GM21529 (cell line): ENCODE data around the gene XYLT1.

Experiments
- ATAC-seq: cut with Tn5 transposase; IDR thresholded peaks from one replicate; pipeline ENCODE4 v1.9.1; 2021; ENCODE audit not compliant: unreplicated experiment

Gene XYLT1

DNA sequence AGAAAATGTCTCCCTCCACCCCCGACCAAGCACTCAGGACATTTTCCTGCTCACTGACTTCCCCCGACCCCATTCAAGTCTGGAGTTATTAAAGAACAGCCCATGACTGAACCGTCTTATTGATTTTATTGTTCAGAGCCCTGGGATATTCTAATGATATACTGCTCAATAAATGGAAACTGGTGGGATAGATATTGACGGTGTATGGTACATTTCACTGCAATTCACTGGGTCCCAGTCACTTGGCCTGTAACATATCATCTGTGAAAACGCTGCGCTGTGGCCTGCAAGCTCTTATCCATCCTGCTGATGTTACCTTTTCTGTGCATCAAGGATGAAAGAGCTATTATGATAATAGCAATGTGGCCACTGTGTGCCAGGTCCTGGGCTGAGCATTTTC is 258.2 kb downstream of the XYLT1 start:
- no peak for ATAC-seq

DNA sequence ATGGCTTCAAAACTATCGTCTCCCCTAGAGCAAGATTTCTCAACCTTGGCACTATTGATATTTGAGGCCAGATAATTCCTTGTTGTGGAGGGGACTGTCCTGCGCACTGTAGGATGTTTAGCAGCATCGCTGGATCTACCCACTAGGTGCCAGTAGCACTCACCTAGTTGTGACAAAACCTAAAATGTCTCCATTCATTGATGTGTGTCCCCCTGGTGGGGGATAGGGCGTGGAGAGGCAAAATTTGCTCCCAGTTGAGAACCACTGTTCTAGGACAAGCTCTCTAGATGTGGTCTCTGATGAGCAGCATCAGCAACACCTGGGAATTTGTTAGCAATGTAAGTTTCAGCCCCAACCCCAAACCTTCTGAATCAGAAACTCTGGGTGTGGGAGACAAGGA is 259.0 kb downstream of the XYLT1 start:
- ATAC-seq: no peak

DNA sequence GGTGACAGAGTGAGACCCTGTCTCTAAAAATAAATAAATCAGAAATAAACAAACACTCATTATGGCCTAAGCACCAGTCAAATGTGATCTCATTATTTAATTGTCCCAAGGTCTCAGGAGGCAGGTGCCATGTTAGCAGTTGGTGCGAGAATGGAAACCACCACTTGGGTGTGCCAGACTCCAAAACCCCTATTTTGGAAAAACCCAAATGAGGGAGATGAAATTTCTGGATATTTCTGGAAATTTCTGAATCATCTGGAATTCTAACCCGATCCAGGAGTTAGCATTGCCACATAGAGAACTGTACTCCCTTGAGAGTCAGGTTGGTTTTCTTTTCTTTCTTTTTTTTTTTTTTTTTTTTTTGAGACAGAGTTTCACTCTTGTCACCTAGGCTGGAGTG is 264.0 kb downstream of the XYLT1 start:
- ATAC-seq: no peak

DNA sequence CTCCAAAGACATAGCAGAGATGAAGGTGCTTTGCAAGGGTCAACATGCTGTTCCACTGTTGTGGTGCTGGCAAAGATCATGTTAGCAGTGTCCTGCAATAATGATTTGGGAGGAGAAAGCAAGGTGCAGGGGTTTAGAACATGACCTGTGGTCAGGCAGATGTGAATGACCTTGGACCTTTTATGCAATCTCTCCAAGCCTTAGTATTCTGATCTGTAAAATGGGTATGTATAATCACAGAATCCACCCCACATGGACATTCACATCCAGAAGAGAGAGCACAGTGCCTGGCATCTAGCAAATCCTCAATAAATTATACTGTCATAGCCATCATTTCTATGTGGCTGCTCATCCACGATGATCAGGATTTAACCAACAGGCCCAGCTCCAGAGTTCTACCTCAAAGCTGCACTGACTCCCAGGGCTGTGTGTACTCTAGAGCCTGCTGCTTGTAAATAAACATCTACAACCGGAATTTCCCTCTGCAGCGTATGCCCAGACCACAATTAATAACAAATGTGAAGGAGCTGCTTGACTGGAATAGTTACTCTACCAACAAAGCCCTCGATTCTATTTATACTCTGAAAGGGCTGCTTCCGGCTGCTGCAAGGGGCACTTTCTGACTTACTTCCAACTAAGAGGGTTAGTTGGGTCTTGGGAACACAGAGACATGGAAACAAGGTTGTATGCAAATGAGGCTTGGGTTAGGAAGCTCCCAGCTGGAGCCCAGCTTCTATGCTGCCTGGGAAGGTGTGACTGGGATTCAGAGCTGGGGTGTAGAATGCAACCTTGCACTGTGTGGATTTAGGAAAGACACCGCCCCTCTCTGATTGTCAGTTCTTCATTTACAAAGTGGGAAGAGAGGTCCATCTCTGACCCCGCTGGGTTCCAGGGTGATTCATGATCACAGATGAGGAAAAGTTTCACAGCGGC is 265.2 kb downstream of the XYLT1 start:
- no peak for ATAC-seq

DNA sequence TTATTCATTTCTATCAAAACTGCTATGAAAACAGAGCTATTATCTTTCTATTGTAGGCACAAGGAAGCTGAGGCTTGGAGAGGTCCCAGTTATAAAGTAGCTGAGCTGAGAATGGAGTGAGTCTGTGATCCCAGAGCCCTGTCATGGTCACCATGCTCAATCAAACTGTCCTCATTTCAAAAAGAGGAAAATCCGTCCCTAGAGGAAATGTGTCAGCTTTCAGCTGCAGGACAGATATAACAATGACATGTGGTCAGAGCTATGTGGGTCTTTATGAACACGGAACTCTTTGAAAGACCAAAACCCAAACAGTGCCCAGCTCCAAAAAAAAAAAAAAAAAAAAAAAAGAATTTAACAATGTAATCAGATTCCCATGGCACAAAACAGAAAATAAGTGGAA is 266.1 kb downstream of the XYLT1 start:
- ATAC-seq: no peak

DNA sequence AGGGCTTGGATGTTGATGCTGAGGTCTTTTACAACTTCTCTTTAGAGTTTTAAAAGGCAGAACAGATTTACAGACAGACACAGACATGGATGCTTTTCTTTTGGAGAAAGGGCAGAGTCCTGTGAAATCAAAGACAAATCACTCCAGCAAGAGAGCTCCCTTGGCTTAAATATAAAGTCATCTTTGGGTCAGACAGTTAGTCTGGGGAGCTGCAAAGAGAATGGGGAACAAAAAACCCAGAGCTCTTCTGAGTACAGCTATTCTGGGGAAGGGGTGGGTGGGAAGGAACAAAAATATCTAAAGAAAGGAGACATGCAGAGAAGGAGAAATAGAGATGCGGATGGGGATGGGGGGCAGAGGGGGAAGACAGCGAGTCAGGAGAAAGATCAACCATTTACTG is 266.6 kb downstream of the XYLT1 start:
- ATAC-seq: no peak

DNA sequence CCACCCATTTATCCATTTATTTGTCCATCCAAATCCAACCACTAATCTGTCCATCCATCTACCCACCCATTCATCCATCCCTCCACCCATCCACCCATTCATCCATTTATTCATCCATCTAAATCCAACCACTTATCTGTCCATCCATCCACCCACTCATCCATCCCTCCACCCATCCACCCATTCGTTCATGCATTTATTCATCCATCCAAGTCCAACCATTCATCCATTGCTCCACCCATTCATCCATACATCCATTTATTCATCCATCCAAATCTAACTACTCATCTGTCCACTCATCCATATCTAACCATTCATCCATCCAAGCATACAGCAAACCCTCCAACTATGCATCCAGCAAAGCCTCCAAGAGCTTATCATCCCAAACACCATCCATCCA is 267.3 kb downstream of the XYLT1 start:
- ATAC-seq: no peak

DNA sequence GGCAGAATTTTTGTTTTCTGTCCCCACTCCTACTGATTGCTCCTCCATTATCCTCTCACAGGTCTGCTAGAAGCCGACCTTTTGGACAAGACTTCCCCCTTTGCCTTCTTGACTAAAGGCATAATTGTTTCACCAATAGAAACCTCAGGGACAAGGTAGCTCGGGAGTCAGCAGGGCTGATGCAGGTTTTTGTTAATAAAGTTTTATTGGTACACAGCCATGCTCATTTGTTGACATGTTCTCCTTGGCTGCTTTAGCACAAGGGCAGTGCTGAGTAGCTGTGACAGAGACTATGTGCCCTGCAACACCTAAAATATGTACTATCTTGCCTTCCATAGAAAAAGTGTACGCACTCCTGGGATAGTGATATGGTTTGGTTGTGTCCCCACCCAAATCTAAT is 271.6 kb downstream of the XYLT1 start:
- ATAC-seq: no peak

DNA sequence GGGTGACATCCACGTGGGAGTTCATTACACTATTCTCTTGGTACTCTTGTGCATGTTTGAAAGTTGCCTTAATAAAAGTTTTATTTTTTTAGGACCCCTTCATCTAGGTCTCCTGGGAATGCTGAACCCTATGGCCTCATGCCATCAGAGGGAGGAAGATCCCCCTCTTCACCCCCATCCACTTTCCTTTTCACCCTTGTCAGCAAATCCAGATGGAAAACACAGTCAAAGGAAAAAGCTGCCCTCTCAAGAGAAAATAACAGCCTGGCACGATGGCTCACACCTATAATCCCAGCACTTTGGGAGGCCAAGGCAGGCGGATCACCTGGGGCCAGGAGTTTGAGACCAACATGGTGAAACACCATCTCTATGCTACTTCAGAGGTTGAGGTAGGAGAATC is 274.2 kb downstream of the XYLT1 start:
- no peak for ATAC-seq

DNA sequence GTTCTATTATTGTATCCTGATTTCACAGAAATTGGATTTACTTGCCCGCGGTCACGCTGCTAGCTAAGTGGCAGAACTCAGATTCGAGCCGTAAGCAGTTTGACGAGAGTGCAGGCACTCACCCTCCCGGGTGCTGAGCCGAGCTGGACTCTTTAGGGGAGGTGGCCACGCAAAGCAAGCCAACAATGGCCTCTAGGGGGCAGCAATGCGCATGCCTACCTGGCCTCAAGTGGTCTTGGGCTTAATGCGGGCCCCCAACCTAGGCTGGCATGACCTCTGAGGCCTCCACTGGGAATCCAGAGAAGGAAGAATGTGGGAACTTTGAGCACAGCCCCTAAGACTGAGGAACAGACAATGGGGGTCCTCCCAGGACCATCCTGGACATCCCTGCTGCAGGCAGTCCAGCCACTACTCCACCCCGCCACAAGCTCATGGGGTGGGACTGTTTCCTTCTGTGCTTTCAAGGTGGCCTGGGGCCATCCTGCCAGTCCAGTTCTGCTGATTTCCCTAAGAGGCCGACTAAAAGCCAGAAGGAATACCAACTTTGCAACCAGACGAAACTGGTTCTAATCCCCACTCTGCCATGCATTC is 276.5 kb downstream of the XYLT1 start:
- no peak for ATAC-seq

DNA sequence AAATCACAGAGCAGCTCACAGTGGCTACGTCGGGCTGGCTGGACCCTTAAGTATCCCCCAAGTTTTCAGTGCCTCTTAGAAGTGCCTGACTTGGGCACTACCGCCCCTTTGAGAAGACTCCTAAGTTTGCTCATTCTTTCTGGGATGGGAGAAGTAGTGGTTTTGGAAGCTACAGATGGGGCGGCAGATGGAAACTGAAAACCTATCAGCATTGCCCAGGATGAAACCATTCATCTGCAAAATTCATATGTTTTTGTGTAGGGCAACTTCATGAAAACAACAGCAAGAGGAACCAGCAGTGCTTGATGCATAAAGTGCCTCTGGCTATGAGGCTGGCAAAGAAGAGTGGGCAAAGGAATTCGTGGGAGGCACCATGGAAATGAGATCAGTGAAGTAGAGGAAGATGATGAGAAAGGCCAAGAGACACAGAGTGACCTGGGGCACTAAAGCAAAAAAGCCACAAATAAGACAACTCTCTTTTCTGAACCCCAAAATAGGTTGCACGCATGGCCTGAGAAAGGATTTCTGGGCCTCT is 277.1 kb downstream of the XYLT1 start:
- ATAC-seq: no peak

DNA sequence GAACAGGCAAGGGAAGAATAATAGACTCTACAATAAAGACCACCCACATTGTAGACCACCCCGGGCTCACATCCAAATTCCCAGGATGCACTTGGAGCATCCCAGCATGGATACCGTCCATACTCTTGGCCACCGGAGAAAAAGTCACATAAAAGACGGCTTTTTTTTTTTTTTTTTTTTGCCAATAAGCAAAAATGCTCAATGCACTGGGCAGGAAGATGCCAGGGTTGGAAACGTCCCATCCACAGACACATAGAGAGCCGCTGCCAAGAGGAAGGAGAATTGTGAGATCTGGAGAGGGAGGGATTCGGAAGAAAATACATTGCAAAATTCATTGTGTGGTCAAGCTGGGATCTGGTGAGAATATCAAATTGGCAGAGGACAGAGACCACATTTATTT is 286.7 kb downstream of the XYLT1 start:
- no peak for ATAC-seq

DNA sequence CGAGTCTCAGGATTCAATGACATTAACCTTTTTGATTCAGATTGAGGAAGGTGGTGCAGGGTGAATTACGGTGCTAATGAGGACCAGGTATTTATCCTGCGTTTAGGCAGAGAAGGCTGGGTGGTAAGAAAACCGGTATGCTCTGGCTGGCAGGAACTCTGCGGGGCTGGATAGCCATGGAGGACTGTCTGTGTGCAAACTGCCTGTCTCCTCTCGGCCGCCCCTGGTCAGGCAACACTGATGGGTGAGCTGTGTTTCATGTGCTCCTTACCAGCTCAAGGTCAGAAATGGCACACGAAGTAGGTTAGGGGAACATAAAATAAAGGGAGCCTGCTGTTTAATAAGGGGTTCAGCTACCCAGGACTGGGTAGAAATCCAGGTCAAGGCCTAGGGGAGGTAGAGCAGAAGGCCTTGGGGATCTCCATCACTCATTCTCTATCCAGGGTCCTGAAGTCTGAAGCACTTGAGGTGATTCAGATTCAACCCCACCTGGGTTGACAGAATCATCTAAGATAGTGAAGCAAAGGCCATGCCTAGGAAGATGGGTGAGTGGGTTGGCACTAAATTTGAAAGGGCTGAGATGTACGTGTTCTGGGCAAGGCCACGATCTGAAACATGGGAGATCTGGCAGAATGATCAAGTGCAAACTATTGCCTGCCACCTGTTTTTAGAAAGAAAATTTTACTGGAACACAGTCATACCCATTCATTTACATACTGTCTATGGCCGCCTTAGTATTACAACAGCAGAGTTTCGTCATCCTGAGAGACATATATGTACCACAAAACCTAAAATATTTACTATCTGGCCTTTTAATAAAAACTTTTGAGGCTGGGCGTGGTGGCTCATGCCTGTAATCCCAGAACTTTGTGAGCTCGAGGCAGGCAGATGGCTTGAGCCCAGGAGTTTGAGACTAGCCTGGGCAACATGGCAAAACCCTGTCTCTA is 292.5 kb downstream of the XYLT1 start:
- no peak for ATAC-seq

DNA sequence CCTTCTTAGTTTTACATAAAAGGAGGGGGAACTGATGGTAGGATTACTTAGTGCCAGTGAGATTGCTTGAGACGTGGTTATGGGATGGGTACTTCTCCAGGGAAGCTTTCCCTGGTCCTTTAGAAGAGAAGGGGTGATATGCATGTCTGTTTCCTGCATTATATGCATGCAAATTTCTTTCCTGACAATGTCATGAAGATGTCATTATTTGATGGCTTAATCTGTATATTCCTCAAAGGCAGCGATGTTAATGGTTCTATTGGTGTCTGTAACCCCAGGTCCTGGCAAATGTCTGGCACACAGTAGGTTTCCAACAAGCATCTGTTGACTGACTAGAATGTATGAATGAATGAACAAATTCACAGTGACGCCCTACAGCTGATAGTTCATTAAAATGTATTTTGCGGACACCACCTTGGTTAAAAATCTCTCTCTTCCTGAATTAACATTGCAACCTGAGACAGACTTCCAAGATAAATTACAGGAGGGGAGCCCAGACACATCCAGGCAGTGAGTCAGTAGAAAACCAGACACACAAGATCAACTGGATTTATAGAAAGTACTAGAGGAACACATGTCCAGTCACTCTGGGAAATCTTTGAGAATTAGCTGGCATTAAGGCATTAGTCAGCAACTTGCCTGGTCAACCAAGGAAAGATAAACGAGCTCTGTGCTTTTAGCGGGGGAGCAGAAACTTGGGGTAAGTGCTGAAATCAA is 293.4 kb downstream of the XYLT1 start:
- no peak for ATAC-seq

DNA sequence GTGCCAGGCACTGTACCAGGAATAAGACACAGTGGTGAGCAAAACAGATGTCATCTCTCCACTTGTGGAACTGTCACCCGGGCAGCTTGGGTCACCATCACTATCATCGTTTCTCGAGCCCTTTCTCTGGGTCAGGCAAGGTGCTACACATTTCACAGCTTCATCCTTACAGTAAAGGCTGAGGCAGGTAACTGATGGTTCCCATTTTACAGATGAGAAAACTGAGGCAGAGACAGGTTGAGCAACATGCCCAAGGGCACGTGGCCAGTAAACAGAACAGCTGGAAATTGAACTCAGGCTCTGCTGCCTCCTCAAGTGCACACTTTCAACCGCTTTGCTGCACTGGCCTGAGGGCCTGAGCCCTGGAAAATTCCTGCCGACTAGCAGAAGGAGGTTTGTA is 294.6 kb downstream of the XYLT1 start:
- no peak for ATAC-seq

DNA sequence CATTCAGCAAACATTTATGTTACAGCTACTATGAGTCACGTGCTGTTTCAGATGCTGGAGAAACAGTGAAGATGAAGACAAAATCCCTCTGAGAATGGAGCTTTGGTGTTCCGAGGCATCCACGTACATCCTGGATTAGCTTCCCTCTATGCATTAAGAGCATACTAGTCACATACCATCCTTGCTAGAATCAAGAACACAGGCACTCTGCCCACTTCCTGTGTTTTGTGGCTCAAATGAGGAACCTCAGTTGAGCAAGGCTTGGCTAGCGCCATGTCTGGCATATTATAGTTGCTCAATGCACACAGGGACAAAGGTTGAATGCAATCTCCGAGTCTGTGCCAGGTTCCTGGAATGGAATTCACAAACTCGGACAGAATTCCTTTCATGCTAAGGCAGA is 297.5 kb downstream of the XYLT1 start:
- ATAC-seq: no peak

DNA sequence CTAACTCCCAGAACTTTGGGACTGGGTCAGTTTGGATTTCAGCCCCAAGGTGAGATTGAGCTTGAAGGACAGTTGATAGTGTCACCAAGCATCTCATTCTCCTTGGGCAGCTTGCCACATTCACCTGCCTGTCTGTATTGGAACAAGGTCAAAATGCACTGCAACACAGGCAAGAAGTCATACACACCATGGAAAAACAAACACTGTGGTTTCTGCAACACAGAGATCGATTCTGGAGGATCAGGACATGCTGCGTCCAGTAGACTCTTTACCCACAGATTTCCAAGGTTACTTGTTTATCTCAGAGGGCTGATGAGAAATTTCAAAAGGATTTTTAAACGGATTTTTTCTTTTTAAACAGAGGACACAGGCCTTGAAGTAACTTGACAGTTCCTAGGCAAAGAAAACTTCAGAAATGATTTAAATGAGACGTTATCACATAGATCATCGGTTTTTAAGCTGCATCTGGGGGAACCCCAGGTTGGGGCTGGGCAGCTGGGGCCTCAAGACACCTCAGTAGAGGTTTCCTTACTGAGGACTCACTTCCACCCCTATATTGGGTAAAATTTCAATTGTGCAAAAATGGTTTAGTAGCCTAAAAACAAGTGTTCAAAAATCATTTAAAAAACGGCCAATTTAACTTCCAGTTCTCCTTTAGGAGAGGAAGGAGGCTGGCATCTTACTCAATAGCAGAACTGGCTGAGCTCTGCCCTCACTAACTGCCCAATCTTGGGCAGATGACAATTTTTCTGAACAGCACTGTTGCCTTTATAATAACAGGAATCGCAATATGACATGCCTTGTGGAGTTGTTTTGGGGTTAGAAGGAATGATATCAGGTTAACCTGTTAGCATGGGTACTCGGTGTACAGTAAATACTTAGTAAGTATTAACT is 299.3 kb downstream of the XYLT1 start:
- ATAC-seq: no peak

DNA sequence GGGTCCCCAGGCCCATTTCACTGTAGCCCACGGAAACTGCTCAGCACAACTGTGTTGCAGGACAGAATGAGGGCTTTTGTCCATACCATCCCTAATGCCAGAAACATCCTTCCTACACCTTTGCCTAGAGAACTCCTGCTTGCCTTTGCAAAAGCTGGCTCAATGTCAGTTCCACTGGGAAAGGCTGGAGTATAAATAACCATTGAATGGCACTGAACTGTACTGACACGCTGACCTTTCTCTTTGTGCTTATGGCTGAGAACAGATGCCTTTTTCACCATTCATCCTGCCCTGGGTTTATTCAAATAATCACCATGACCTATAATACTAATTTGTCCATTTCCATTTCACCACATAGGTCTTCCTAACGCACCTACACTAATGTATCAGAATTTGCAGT is 300.3 kb downstream of the XYLT1 start:
- no peak for ATAC-seq

DNA sequence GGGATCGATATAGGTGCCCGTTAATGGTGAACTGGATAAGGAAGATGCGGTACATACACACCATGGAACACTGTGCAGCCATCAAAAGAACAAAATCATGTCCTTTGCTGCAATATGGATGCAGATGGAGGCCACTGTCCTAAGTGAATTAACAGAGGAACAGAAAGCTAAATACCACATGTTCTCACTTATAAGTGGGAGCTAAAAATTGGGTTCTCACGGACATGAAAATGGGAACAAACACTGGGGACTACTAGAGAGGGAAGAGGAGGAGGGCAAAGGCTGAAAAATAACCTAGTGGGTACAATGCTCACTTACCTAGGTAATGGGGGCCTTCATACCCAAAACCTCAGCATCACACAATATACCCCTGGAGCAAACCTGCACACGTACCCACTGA is 302.6 kb downstream of the XYLT1 start:
- no peak for ATAC-seq

DNA sequence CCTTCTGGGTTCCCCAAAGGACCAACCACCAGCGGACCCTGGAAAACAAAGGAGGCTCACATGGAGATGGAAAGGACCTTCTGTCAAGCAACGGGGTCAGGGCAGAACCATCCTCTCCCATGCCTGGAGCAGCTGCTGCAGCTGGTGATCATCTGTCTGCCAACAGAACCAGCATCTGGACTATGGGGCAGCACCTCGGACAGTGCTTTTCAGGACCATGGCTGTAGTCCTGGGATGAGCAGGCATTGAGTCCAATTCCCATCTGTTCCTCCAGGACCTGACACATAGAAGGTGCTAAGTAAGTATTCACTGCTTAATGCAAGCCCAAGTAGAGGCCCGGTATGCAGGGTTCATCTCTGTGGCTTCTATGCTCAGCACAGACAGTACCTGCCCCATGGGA is 304.7 kb downstream of the XYLT1 start:
- ATAC-seq: no peak
